Right lobe of liver (tissue), 6 donors: ENCODE results near the gene STPG4. TPM values are rescaled to one million over a fixed set of nuclear protein-coding genes. Genes with fewer than 3 reads are reported as not detected.

Experiments
- ATAC-seq, 4 donors: fragments of 200-7000 bp; cut with Tn5 transposase; one replicate each; pipeline ENCODE4 v1.9.1; 2020; ENCODE audit warnings: mild to moderate bottlenecking in 4 of 4, moderate library complexity in 4 of 4
- DNase-seq, 3 donors: peaks; one replicate each; pipeline ENCODE4 v3.0.0-alpha.2; 2020
- H3K27ac ChIP-seq, 3 donors: fragments of 200-600 bp; one replicate each; pipeline ENCODE4 v1.8.0; 2022
- H3K27me3 ChIP-seq, 2 donors: fragments of 200-600 bp; one replicate each; pipeline ENCODE4 v1.8.0; 2022
- H3K36me3 ChIP-seq, 4 donors: fragments of 200-600 bp; sonication (generic) in 1 of 4; one replicate each; pipeline versions ENCODE4 v1.5.1 to v1.8.0; 2017 to 2022; ENCODE audit warnings: control low read depth in 1 of 4
- H3K4me1 ChIP-seq, 4 donors: fragments of 200-600 bp; sonication (generic) in 1 of 4; one replicate each; pipeline versions ENCODE4 v1.5.1 to v1.8.0; 2017 to 2022; ENCODE audit warnings: control low read depth in 1 of 4
- H3K4me3 ChIP-seq, 3 donors: fragments of 200-600 bp; one replicate each; pipeline ENCODE4 v1.8.0; 2022
- H3K9me3 ChIP-seq, 4 donors: fragments of 200-600 bp; sonication (generic) in 1 of 4; one replicate each; pipeline versions ENCODE4 v1.5.1 to v1.8.0; 2017 to 2022; ENCODE audit warnings: control low read depth in 1 of 4
- POLR2A ChIP-seq: fragments of 450-650 bp; IDR thresholded peaks from one replicate; pipeline ENCODE4 v1.6.1; 2017; ENCODE audit warnings: antibody characterized with exemption, mild to moderate bottlenecking
- WGBS: methylation state at CpG from one replicate; pipeline ENCODE4 v1.1.6; 2018; ENCODE audit warnings: low coverage, low lambda C conversion rate; ENCODE audit not compliant: insufficient coverage; ENCODE audit errors: missing lambda C conversion rate; 5-methylcytosine and 5-hydroxymethylcytosine counted together
- intact Hi-C, 2 donors: fragments of 100-400 bp; cut with DNase I; formaldehyde crosslinking; loops; one replicate each; pipeline versions ENCODE4 v1.11.2 to v1.14.1; 2022
- total RNA-seq, 6 experiments: library from RNA; depleted of rRNA in 2 of 6; stranded (reverse); fragments of >200 nt in 2 of 6; fragmentation: NEBNext Ultra II Directional in 3 of 6; extraction: Animal tissue kit (Norgen Biotek cat#: 25700) in 3 of 6; gene quantifications; one replicate each; pipeline versions ENCODE4 v1.1.0 to v1.2.4, GENCODE V29; 2016 to 2023
- TF ChIP-seq, protein P1 (sequence below), 4 donors: fragments of 200-600 bp in 3 of 4; fragments of 450-650 bp in 1 of 4; IDR thresholded peaks; one replicate each; pipeline versions ENCODE4 v1.5.1 to v1.8.0; 2016 to 2022; ENCODE audit warnings: antibody characterized with exemption in 4 of 4, mild to moderate bottlenecking in 2 of 4
- donor health status: DM: no; HTN: yes; CAD: no.
- donor health status: DM: no; HTN: no; CAD: no.
- donor health status: DM: no; HTN: no; CAD: no.
- donor health status: DM: no; HTN: yes; CAD: no.
- donor health status: DM: no; HTN: yes; CAD: no.

Gene STPG4
- total RNA-seq, 6 experiments from 2014 or later = not detected

DNA sequence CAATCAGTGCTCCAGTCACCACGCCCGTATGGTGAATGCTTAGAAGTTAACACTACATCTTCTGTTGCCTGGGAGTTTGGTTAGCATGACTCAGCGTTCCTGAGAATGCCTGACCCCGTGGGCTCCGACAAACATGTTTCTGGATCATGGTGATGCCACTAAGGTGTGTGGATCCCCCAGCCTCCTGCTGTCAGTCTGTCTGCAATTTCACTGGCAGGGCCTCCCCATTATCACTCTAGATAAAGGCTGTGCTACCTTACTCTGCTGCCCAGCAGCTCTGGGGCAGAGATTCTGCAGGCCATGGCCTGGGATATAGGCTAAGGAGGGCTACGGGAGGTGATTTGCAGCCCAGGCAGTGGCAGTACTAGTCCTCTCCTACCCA is 66.0 kb downstream of the STPG4 start:
- ATAC-seq = peak in 1 of 4 donors; percentile 6
- Histone ChIP-seq H3K4me1 (peaks cover 0 to 9% (median 0%) of the 10 kb centered on the region in 4 donors), H3K27ac (no peak overlapping the region), H3K36me3 (no peaks in the 10 kb centered on the region), H3K9me3 (peaks cover 0 to 3% (median 0%) of the 10 kb centered on the region in 4 donors), H3K27me3 (no peaks in the 10 kb centered on the region), H3K4me3 (no peak overlapping the region)
- no peak for DNase-seq
- WGBS = 80% methylated on average over 2 of the region's 6 CpGs
- TF ChIP-seq, protein P1, sequence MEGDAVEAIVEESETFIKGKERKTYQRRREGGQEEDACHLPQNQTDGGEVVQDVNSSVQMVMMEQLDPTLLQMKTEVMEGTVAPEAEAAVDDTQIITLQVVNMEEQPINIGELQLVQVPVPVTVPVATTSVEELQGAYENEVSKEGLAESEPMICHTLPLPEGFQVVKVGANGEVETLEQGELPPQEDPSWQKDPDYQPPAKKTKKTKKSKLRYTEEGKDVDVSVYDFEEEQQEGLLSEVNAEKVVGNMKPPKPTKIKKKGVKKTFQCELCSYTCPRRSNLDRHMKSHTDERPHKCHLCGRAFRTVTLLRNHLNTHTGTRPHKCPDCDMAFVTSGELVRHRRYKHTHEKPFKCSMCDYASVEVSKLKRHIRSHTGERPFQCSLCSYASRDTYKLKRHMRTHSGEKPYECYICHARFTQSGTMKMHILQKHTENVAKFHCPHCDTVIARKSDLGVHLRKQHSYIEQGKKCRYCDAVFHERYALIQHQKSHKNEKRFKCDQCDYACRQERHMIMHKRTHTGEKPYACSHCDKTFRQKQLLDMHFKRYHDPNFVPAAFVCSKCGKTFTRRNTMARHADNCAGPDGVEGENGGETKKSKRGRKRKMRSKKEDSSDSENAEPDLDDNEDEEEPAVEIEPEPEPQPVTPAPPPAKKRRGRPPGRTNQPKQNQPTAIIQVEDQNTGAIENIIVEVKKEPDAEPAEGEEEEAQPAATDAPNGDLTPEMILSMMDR (IDR thresholded peaks at IDR 0.05) = no peak
- TF ChIP-seq POLR2A = no peak
- intact Hi-C loops = no loop called here

DNA sequence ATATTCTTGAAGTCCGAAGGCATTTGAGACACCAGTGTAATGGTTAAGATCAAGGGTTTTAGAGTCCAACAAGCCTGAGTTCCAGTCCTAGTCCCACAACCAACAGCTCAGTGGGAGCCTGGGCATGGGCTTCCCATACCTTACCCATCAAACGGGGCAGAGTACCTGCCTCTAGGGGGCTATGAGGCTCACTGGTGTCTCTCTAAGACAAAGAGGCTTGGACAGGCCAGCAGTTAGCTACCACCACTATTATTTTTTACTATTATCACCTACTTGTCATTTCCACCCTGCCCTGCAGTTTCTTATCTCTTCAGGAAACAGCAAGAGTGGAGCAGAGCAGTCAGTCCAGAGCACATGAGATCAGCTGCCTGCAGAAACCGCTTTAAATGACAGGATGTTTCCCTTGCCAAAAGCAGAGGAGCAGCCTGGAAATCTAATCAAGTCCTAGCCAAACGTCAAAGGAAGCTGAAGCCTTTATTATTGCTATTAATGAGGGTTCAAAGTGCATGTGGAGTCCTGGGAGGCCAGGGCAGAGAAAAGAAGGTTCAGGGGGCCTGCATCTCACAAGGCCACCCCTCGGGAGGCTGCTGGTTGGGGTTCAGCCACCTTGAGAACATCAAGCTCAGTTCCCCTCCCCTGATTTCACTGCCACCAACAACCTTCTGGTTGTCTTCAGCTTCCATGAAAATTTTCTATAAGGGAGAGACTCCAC is 66.6 kb downstream of the STPG4 start:
- no peak for DNase-seq
- Histone ChIP-seq H3K9me3 (peaks cover 0 to 3% (median 0%) of the 10 kb centered on the region in 4 donors), H3K27ac (peak overlapping the region in 1 of 3 donors; percentile 24), H3K4me1 (peaks cover 0 to 9% (median 0%) of the 10 kb centered on the region in 4 donors), H3K27me3 (no peaks in the 10 kb centered on the region), H3K36me3 (no peaks in the 10 kb centered on the region), H3K4me3 (no peak overlapping the region)
- intact Hi-C loops = no loop called here
- TF ChIP-seq, protein P1 (IDR thresholded peaks at IDR 0.05) = peak in 1 of 4 donors; percentile 7
- no peak for TF ChIP-seq POLR2A
- WGBS = 22% methylated on average over 2 of the region's 5 CpGs
- ATAC-seq = peak; percentile 66 to 86 (median 72)

DNA sequence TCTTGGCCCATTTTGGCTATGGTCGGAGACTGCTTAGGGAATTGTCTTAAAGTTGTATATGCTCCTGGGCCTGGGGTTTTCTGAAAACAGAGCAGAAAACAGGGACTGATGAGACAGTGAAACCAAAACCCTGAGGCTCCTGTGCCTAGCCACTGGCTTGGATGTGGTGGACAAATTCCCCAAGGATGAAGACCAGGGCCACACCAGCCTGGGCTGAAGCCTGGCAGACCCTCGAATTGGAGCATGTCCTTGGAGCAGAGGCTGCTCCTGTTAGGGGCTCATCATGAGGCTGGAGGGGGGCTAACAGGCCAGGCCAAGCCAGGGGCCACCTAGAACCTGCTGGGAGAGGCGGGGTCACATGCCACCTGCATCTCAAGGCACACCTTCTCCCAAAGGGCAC is 68.1 kb downstream of the STPG4 start:
- Histone ChIP-seq H3K9me3 (peaks cover 0 to 3% (median 0%) of the 10 kb centered on the region in 4 donors), H3K27ac (no peak overlapping the region), H3K27me3 (no peaks in the 10 kb centered on the region), H3K36me3 (no peaks in the 10 kb centered on the region), H3K4me1 (peaks cover 0 to 9% (median 0%) of the 10 kb centered on the region in 4 donors), H3K4me3 (no peak overlapping the region)
- intact Hi-C loops = no loop called here
- DNase-seq (no peak), ATAC-seq (no peak)
- TF ChIP-seq, protein P1 (IDR thresholded peaks at IDR 0.05) = no peak
- no peak for TF ChIP-seq POLR2A
- 91% methylated on average over 1 of the region's 3 CpGs for WGBS

DNA sequence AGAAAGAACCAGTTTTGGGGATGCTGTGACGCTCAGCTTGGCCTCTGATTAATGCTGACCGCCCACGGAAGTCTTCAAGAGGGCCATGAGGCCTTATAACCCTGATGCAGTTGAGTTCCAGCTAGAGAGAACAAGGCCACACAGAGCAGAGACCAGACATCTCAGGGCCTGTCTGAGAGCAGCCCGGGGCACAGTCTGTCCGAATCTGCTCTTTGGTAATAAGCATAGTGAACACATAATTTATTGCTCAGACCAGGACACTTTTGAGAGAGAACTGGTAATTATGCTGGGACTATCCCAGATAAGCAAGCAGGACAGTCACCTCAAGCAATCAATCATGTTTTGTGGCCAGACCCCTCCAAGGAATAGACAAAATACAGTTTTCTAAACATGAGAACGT is 68.5 kb downstream of the STPG4 start:
- intact Hi-C loops = no loop called here
- H3K9me3 ChIP-seq = peaks cover 0 to 2% (median 0%) of the 10 kb centered on the region in 4 donors
- no peak for TF ChIP-seq POLR2A
- TF ChIP-seq, protein P1 (IDR thresholded peaks at IDR 0.05) = no peak
- no peak for DNase-seq
- no peaks in the 10 kb centered on the region for H3K27me3 ChIP-seq
- H3K4me1 ChIP-seq = peaks cover 0 to 9% (median 0%) of the 10 kb centered on the region in 4 donors
- no peak overlapping the region for H3K27ac ChIP-seq
- H3K4me3 ChIP-seq = no peak overlapping the region
- ATAC-seq = peak in 1 of 4 donors; percentile 25
- no peaks in the 10 kb centered on the region for H3K36me3 ChIP-seq
- 89% methylated on average over 1 of the region's 6 CpGs for WGBS
